Endothelial cell (in vitro differentiated cells): Measurements from ENCODE around the gene KHSRP. TPM values are rescaled to one million over a fixed set of nuclear protein-coding genes. Genes with fewer than 3 reads are reported as not detected.
"Not testable (repeated sequence)": the region's sequence is repeated elsewhere in the genome, so short reads cannot be mapped to it uniquely, and the experiment has no call there.

ENCODE experiments used
- DNase-seq: peaks from one replicate; pipeline ENCODE4 v3.0.0; 2021; ENCODE audit warnings: low spot score
- H3K27ac Mint-ChIP-seq: one replicate; pipeline ENCODE4 v1.8.0; 2021; ENCODE audit warnings: mixed read lengths, inconsistent platforms; ENCODE audit not compliant: unreplicated experiment
- H3K27me3 Mint-ChIP-seq: one replicate; pipeline ENCODE4 v1.8.0; 2021; ENCODE audit warnings: mild to moderate bottlenecking, moderate library complexity, mixed read lengths, inconsistent platforms; ENCODE audit not compliant: unreplicated experiment
- H3K36me3 Mint-ChIP-seq: one replicate; pipeline ENCODE4 v1.8.0; 2021; ENCODE audit warnings: mild to moderate bottlenecking, low read depth, mixed read lengths, inconsistent platforms; ENCODE audit not compliant: unreplicated experiment
- H3K4me1 Mint-ChIP-seq: one replicate; pipeline ENCODE4 v1.8.0; 2021; ENCODE audit warnings: mild to moderate bottlenecking, mixed read lengths, inconsistent platforms; ENCODE audit not compliant: unreplicated experiment
- H3K4me3 Mint-ChIP-seq: one replicate; pipeline ENCODE4 v1.8.0; 2021; ENCODE audit warnings: mild to moderate bottlenecking, mixed read lengths, inconsistent platforms; ENCODE audit not compliant: unreplicated experiment
- H3K9me3 Mint-ChIP-seq: one replicate; pipeline ENCODE4 v1.8.0; 2021; ENCODE audit warnings: mixed read lengths, inconsistent platforms; ENCODE audit not compliant: unreplicated experiment
- total RNA-seq: library from RNA; stranded (reverse); fragmentation: NEBNext Ultra II Directional; extraction: Animal tissue kit (Norgen Biotek cat#: 25700); gene quantifications from one replicate; pipeline ENCODE4 v1.2.1, GENCODE V29; 2021; ENCODE audit not compliant: unreplicated experiment
- TF ChIP-seq, protein P1 (sequence below): fragments of 200-600 bp; sonication (generic); IDR thresholded peaks from one replicate; pipeline ENCODE4 v1.5.0; 2021; ENCODE audit warnings: antibody characterized with exemption; ENCODE audit not compliant: unreplicated experiment

The KHSRP gene
- total RNA-seq, 1 donor from 2014 or later, result 290 TPM

DNA sequence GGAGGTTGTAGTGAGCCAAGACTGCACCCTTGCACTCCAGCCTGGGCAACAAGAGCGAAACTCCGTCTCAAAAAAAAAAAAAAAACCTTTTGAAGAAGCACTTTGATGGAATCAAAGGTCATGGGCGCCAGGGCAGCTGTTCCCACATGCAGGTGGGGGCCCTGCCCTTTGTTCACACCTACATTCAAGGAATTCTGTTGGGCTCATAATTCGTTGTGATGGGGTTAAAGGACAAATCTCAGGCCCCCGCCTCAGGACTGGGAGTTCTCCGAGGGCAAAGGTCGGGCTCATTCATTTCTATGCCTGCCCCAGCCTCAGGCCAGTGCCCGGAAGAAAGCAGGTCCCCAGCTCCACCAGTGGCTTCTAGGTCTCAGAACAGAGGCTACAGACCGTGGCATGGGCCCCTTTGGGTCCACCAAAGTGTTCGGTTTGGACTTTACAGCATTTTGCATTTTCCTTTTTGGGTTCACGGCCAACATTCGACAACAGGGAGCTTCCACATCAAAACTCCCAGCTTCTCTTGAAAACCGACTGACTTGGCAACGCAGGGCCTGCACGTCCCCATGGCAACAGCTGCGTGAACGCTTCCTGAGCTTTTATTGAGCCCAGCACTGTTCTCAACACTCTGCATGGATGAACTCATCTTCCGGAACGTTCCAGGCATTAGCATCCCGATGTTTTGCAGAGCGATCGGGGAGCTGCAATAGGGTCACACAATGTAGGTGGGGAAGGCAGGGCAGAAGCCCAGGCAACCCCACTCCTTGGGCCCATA, 21.6 kb downstream of the KHSRP start:
- no peak overlapping the region for H3K27ac Mint-ChIP-seq
- no peaks in the 10 kb centered on the region for H3K4me1 Mint-ChIP-seq
- no peak overlapping the region for H3K4me3 Mint-ChIP-seq
- H3K36me3 Mint-ChIP-seq, result no peaks in the 10 kb centered on the region
- H3K27me3 Mint-ChIP-seq, result peaks cover 4% of the 10 kb centered on the region
- H3K9me3 Mint-ChIP-seq, result no peaks in the 10 kb centered on the region
- TF ChIP-seq, protein P1, sequence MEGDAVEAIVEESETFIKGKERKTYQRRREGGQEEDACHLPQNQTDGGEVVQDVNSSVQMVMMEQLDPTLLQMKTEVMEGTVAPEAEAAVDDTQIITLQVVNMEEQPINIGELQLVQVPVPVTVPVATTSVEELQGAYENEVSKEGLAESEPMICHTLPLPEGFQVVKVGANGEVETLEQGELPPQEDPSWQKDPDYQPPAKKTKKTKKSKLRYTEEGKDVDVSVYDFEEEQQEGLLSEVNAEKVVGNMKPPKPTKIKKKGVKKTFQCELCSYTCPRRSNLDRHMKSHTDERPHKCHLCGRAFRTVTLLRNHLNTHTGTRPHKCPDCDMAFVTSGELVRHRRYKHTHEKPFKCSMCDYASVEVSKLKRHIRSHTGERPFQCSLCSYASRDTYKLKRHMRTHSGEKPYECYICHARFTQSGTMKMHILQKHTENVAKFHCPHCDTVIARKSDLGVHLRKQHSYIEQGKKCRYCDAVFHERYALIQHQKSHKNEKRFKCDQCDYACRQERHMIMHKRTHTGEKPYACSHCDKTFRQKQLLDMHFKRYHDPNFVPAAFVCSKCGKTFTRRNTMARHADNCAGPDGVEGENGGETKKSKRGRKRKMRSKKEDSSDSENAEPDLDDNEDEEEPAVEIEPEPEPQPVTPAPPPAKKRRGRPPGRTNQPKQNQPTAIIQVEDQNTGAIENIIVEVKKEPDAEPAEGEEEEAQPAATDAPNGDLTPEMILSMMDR, result no peak
- DNase-seq, result no peak

DNA sequence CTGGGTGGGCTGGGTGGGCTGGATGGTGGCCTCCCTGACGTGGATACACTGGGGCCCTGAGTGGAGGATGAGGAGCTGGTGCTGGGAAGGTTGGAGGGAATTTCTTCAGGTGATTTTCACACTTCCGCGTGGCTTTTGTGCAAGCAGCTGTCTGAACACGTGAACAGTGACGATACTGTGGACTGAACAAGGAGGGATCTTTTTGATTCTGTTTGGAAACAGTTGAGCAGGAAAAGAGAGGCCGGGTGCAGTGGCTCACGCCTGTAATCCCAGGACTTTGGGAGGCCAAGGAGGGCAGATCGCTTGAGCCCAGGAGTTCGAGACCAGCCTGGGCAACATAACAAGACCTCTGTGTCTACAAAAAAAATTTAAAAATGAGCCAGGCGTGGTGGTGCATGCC, 22.6 kb downstream of the KHSRP start:
- Mint-ChIP-seq H3K27me3 (peaks cover 4% of the 10 kb centered on the region), H3K36me3 (no peaks in the 10 kb centered on the region), H3K4me3 (no peak overlapping the region), H3K9me3 (no peaks in the 10 kb centered on the region), H3K27ac (no peak overlapping the region), H3K4me1 (no peaks in the 10 kb centered on the region)
- DNase-seq, result no peak
- TF ChIP-seq, protein P1, result no peak

DNA sequence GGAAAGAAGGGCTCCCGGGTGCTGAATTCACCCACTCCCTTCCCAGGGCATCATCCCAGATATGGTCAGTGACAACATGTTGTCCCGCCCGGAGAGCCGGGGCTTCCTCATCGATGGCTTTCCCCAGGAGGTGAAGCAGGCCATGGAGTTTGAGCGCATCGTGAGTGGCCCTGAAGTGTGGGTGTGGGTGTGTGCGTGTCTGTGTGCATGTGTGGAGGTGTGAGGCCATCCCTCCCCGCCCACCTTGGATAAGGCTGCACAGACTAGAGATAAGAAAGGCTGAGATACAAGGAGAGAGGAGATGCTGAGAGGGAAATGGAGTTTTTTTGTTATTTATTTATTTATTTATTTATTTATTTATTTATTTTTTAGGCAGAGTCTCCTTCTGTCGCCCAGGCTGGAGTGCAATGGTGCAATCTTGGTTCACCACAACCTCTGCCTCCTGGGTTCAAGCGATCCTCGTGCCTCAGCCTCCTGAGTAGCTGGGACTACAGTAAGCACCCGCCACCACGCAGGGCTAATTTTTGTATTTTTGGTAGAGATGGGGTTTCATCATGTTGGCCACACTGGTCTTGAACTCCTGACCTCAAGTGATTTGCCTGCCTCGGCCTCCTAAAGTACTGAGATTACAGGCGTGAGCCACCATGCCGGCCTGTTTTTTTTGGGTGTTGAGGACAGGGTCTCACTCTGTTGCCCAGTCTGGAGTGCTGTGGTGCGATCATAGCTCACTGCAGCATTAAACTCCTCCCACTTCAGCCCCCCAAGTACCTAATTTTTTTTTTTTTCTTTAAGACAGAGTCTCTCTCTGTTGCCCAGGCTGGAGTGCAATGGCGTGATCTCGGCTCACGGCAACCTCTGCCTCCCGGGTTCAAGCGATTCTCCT, 24.3 kb downstream of the KHSRP start:
- H3K27ac Mint-ChIP-seq, result not testable (repeated sequence)

DNA sequence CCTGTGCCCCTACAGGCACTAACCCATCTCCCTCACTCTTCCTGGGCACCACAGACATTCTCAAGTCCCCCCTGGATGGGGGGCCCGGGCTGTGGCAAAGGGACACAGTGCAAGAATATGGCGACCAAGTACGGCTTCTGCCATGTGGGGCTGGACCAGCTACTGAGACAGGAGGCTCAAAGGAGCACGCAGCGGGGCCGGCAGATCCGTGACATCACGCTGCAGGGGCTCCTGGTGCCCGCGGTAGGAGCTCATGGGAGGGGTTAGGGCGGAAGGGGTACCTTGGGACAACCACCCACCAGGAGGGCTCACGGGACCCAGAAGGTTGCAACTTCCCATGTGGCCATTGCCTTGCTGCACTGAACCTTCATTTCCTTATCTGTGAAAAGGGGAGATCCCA, 28.3 kb downstream of the KHSRP start:
- no peaks in the 10 kb centered on the region for H3K9me3 Mint-ChIP-seq
- no peak for DNase-seq
- H3K4me1 Mint-ChIP-seq, result peaks cover 23% of the 10 kb centered on the region
- TF ChIP-seq, protein P1, result no peak
- no peak overlapping the region for H3K4me3 Mint-ChIP-seq
- peaks cover 19% of the 10 kb centered on the region for H3K27me3 Mint-ChIP-seq
- H3K27ac Mint-ChIP-seq, result no peak overlapping the region
- H3K36me3 Mint-ChIP-seq, result peaks cover 12% of the 10 kb centered on the region

More for the DNA sequence above, 24.3 kb downstream of the KHSRP start:
- H3K4me3 Mint-ChIP-seq, DNase-seq, H3K27me3 Mint-ChIP-seq, H3K36me3 Mint-ChIP-seq, H3K4me1 Mint-ChIP-seq, H3K9me3 Mint-ChIP-seq: not testable (repeated sequence)

DNA sequence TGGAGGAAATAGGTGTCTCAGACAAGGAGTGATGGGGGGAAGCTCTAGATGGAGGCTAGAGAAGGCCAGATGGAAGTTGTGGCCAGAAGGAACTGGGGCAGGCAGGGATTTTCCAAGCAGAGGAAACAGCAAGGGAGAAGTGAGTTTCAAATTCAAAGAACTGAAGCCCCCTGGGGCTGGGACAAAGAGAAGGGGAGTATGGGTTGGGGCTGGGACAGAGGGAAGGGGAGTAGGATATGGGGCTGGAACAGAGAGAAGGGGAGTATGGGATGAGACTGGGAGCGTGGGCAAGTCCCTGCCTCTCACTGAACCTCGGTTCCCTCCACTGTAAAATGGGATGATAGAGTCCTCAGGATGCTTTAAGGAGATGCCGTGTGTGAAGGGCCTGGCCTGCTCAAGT, 29.8 kb downstream of the KHSRP start:
- Mint-ChIP-seq H3K27ac (peak overlapping the region; percentile 74), H3K9me3 (no peaks in the 10 kb centered on the region), H3K27me3 (peaks cover 19% of the 10 kb centered on the region), H3K36me3 (peaks cover 17% of the 10 kb centered on the region), H3K4me3 (peak overlapping the region; percentile 81), H3K4me1 (peaks cover 26% of the 10 kb centered on the region)
- DNase-seq, result no peak
- TF ChIP-seq, protein P1, result no peak
